GM23338 (cell line): ENCODE measurements around the gene QRICH2. TPM values are rescaled to one million over a fixed set of nuclear protein-coding genes. Genes with fewer than 3 reads are reported as not detected.

Source experiments
- ATAC-seq: fragments of 200-7000 bp; cut with Tn5 transposase; 3 replicates; pipeline ENCODE4 v1.9.1; 2020
- DNase-seq: peaks from one replicate; pipeline ENCODE4 v3.0.0-alpha.2; 2015; ENCODE audit warnings: low spot score
- H2AFZ ChIP-seq: fragments of 200-600 bp; sonication (generic); 2 replicates; pipeline ENCODE4 v1.8.0; 2016; ENCODE audit warnings: antibody characterized with exemption, mild to moderate bottlenecking, moderate library complexity
- H3F3A ChIP-seq: fragments of 200-600 bp; sonication (generic); replicated peaks from 2 replicates; pipeline ENCODE4 v1.8.0; 2017; ENCODE audit warnings: antibody characterized with exemption, mixed run types, low read depth
- H3K27ac ChIP-seq: fragments of 200-600 bp; sonication (generic); 2 replicates; pipeline ENCODE4 v1.6.1; 2016; ENCODE audit warnings: low read depth
- H3K27me3 ChIP-seq: fragments of 200-600 bp; sonication (generic); 2 replicates; pipeline ENCODE4 v1.8.0; 2016; ENCODE audit warnings: mild to moderate bottlenecking, mixed run types, moderate library complexity; ENCODE audit not compliant: insufficient read depth
- H3K36me3 ChIP-seq: fragments of 200-600 bp; sonication (generic); 2 replicates; pipeline ENCODE4 v1.8.0; 2016; ENCODE audit warnings: mild to moderate bottlenecking; ENCODE audit not compliant: insufficient read depth
- H3K4me1 ChIP-seq: fragments of 200-600 bp; sonication (generic); 2 replicates; pipeline ENCODE4 v1.8.0; 2016; ENCODE audit warnings: mild to moderate bottlenecking, moderate library complexity; ENCODE audit not compliant: insufficient read depth
- H3K4me2 ChIP-seq: fragments of 200-600 bp; sonication (generic); 2 replicates; pipeline ENCODE4 v1.7.1; 2017; ENCODE audit warnings: mixed run types
- H3K4me3 ChIP-seq: fragments of 200-600 bp; sonication (generic); 2 replicates; pipeline ENCODE4 v1.6.1; 2016; ENCODE audit warnings: mixed run types
- H3K79me2 ChIP-seq: fragments of 200-600 bp; sonication (generic); replicated peaks from 2 replicates; pipeline ENCODE4 v1.8.0; 2017; ENCODE audit warnings: mild to moderate bottlenecking; ENCODE audit not compliant: insufficient read depth
- H3K9me2 ChIP-seq: fragments of 200-600 bp; sonication (generic); 2 replicates; pipeline ENCODE4 v1.8.0; 2017; ENCODE audit not compliant: insufficient read depth
- H4K20me1 ChIP-seq: fragments of 200-600 bp; sonication (generic); replicated peaks from 2 replicates; pipeline ENCODE4 v1.8.0; 2017; ENCODE audit warnings: mild to moderate bottlenecking; ENCODE audit not compliant: insufficient read depth
- H3K27ac Mint-ChIP-seq: 2 replicates; pipeline ENCODE4 v1.8.0; 2020; ENCODE audit warnings: inconsistent platforms, mild to moderate bottlenecking, moderate library complexity, mixed read lengths
- H3K27me3 Mint-ChIP-seq: 3 replicates; pipeline ENCODE4 v1.8.0; 2022; ENCODE audit warnings: low read depth, mild to moderate bottlenecking, moderate library complexity, mixed read lengths, inconsistent platforms; ENCODE audit not compliant: insufficient read depth, poor library complexity
- H3K36me3 Mint-ChIP-seq: 3 replicates; pipeline ENCODE4 v1.8.0; 2021; ENCODE audit warnings: low read depth, mild to moderate bottlenecking, inconsistent platforms, moderate library complexity, mixed read lengths
- H3K4me1 Mint-ChIP-seq: 3 replicates; pipeline ENCODE4 v1.8.0; 2020; ENCODE audit warnings: mild to moderate bottlenecking, inconsistent platforms, mixed read lengths
- H3K4me3 Mint-ChIP-seq: 3 replicates; pipeline ENCODE4 v1.8.0; 2021; ENCODE audit warnings: moderate library complexity, mild to moderate bottlenecking, inconsistent platforms, mixed read lengths
- H3K9me3 Mint-ChIP-seq: 3 replicates; pipeline ENCODE4 v1.8.0; 2020; ENCODE audit warnings: moderate library complexity, mild to moderate bottlenecking, inconsistent platforms, mixed read lengths
- CREB1 ChIP-seq: fragments of 250-450 bp; sonication (Bioruptor Pico); IDR thresholded peaks from 2 replicates; pipeline ENCODE4 v1.5.0; 2020; ENCODE audit warnings: low read depth, mild to moderate bottlenecking, moderate library complexity
- EZH2 ChIP-seq: fragments of 200-600 bp; sonication (generic); IDR thresholded peaks from one replicate; pipeline ENCODE4 v1.8.0; 2017; ENCODE audit warnings: antibody characterized with exemption, mild to moderate bottlenecking, low read depth; ENCODE audit not compliant: unreplicated experiment
- EZH2phosphoT487 ChIP-seq: fragments of 200-600 bp; sonication (generic); IDR thresholded peaks from one replicate; pipeline ENCODE4 v1.8.1; 2018; ENCODE audit warnings: antibody characterized with exemption; ENCODE audit not compliant: unreplicated experiment
- JUNB ChIP-seq: IDR thresholded peaks from one replicate; pipeline ENCODE4 v1.6.1; 2016; ENCODE audit warnings: antibody characterized with exemption; ENCODE audit not compliant: unreplicated experiment
- NANOG ChIP-seq: IDR thresholded peaks from 2 replicates; pipeline ENCODE4 v1.6.1; 2016; ENCODE audit warnings: antibody characterized with exemption, borderline replicate concordance
- POLR2AphosphoS5 ChIP-seq: IDR thresholded peaks from 2 replicates; pipeline ENCODE4 v1.6.1; 2016; ENCODE audit warnings: antibody characterized with exemption, low read depth
- STAT1 ChIP-seq: IDR thresholded peaks from one replicate; pipeline ENCODE4 v1.6.1; 2016; ENCODE audit warnings: antibody characterized with exemption; ENCODE audit not compliant: unreplicated experiment
- polyA plus RNA-seq: library from polyadenylated mRNA; unstranded; fragments of >200 nt; fragmentation: Nextera tagmentation; extraction: Ambion mirVana; gene quantifications from 2 replicates; pipeline ENCODE4 v1.2.1, GENCODE V29; 2016
- total RNA-seq: library from RNA; depleted of rRNA; stranded (reverse); fragments of >200 nt; shearing (Covaris generic); gene quantifications from 2 replicates; pipeline ENCODE4 v1.2.3, GENCODE V29; 2014
- TF ChIP-seq, protein P1 (sequence below), 2 experiments: fragments of 200-600 bp in 1 of 2; sonication (generic) in 1 of 2; conservative IDR thresholded peaks; 2 replicates each; pipeline versions ENCODE4 v1.5.1 to v1.6.1; 2016 to 2017; ENCODE audit warnings: antibody characterized with exemption in 2 of 2, low read depth in 2 of 2, mild to moderate bottlenecking in 2 of 2, moderate library complexity in 1 of 2
- TF ChIP-seq, protein P2 (sequence below): fragments of 250-450 bp; sonication (Bioruptor Pico); IDR thresholded peaks from 2 replicates; pipeline ENCODE4 v1.5.0; 2020; ENCODE audit warnings: mild to moderate bottlenecking, moderate library complexity
- TF ChIP-seq, protein P3 (sequence below): IDR thresholded peaks from one replicate; pipeline ENCODE4 v1.6.1; 2018; ENCODE audit warnings: antibody characterized with exemption; ENCODE audit not compliant: unreplicated experiment

The QRICH2 gene
- total and polyA plus RNA-seq, 2 experiments from 2014 or later: 2.2 to 3.7 TPM

DNA sequence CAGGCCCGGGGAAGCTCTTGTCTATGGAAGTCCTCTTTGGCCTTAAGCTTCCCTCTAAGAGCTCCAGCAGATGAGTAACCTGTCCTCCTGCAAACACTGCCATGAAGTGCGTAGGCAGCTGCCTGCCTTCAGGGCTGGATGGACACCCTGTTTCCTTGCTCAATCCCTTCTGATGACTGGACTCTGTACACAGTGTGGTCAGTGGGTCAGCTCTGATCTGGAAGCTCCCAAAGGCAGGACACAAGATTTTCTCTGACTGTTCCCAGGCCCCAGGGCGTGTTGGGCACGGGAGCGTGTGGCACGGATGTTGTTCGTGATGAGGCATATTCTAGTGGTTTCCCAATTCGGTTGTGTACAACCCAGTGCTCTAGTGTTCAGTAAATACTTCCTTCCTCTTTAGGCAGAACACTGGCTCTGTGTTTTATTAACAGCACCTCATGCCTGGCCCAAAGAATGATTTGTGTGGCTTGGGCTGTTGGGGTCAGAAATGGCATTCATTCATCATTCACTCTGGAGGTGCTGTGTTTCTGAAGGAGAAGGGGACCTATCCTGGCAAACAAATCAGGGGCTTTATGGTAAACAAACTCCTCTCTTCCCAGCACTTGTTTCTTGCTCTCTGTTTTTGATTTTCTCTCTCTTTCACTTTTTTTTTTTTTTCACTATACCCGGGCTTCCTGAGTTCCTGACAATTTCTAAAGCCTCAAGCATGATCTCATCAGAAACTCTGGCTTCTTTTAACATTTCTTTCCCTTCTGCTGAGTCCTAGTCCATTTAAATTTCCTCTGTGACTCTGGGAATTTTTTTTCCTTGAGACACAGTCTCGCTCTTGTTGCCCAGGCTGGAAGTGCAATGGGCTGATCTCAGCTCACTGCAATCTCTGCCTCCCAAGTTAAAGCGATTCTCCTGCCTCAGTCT lies 55.8 kb downstream of the QRICH2 start:
- no peaks in the 10 kb centered on the region for H3K27me3 ChIP-seq

More for the DNA sequence above, 55.8 kb downstream of the QRICH2 start:
- peak overlapping the region; percentile 68; the same call in 1 of the 2 replicates for H3K27ac Mint-ChIP-seq
- peaks cover 4% of the 10 kb centered on the region; the same call in 2 of the 3 replicates for H3K4me1 Mint-ChIP-seq
- Histone ChIP-seq H2AFZ (peak overlapping the region; percentile 38; the same call in 1 of the 2 replicates), H3K36me3 (no peaks in the 10 kb centered on the region), H3K4me1 (no peaks in the 10 kb centered on the region), H4K20me1 (no peaks in the 10 kb centered on the region), H3K4me2 (no peak overlapping the region), H3K4me3 (no peak overlapping the region), H3K27ac (no peak overlapping the region), H3K9me2 (no peaks in the 10 kb centered on the region), H3F3A (0 out of 2 replicates have a peak, but pooled peaks cover 3% of the 10 kb centered on the region), H3K79me2 (no peaks in the 10 kb centered on the region)
- ATAC-seq: no peak
- H3K4me3 Mint-ChIP-seq: no peak overlapping the region
- no peak for DNase-seq
- H3K27me3 Mint-ChIP-seq: peaks cover 10% of the 10 kb centered on the region
- TF ChIP-seq, protein P1, sequence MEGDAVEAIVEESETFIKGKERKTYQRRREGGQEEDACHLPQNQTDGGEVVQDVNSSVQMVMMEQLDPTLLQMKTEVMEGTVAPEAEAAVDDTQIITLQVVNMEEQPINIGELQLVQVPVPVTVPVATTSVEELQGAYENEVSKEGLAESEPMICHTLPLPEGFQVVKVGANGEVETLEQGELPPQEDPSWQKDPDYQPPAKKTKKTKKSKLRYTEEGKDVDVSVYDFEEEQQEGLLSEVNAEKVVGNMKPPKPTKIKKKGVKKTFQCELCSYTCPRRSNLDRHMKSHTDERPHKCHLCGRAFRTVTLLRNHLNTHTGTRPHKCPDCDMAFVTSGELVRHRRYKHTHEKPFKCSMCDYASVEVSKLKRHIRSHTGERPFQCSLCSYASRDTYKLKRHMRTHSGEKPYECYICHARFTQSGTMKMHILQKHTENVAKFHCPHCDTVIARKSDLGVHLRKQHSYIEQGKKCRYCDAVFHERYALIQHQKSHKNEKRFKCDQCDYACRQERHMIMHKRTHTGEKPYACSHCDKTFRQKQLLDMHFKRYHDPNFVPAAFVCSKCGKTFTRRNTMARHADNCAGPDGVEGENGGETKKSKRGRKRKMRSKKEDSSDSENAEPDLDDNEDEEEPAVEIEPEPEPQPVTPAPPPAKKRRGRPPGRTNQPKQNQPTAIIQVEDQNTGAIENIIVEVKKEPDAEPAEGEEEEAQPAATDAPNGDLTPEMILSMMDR (conservative IDR thresholded peaks at IDR 0.05; ENCODE audit: low read depth in 2 of 2): no peak
- no peak for TF ChIP-seq CREB1 (CRISPR knock-in tag)
- no peak for TF ChIP-seq EZH2phosphoT487
- TF ChIP-seq JUNB: no peak
- no peak for TF ChIP-seq EZH2
- TF ChIP-seq, protein P2, sequence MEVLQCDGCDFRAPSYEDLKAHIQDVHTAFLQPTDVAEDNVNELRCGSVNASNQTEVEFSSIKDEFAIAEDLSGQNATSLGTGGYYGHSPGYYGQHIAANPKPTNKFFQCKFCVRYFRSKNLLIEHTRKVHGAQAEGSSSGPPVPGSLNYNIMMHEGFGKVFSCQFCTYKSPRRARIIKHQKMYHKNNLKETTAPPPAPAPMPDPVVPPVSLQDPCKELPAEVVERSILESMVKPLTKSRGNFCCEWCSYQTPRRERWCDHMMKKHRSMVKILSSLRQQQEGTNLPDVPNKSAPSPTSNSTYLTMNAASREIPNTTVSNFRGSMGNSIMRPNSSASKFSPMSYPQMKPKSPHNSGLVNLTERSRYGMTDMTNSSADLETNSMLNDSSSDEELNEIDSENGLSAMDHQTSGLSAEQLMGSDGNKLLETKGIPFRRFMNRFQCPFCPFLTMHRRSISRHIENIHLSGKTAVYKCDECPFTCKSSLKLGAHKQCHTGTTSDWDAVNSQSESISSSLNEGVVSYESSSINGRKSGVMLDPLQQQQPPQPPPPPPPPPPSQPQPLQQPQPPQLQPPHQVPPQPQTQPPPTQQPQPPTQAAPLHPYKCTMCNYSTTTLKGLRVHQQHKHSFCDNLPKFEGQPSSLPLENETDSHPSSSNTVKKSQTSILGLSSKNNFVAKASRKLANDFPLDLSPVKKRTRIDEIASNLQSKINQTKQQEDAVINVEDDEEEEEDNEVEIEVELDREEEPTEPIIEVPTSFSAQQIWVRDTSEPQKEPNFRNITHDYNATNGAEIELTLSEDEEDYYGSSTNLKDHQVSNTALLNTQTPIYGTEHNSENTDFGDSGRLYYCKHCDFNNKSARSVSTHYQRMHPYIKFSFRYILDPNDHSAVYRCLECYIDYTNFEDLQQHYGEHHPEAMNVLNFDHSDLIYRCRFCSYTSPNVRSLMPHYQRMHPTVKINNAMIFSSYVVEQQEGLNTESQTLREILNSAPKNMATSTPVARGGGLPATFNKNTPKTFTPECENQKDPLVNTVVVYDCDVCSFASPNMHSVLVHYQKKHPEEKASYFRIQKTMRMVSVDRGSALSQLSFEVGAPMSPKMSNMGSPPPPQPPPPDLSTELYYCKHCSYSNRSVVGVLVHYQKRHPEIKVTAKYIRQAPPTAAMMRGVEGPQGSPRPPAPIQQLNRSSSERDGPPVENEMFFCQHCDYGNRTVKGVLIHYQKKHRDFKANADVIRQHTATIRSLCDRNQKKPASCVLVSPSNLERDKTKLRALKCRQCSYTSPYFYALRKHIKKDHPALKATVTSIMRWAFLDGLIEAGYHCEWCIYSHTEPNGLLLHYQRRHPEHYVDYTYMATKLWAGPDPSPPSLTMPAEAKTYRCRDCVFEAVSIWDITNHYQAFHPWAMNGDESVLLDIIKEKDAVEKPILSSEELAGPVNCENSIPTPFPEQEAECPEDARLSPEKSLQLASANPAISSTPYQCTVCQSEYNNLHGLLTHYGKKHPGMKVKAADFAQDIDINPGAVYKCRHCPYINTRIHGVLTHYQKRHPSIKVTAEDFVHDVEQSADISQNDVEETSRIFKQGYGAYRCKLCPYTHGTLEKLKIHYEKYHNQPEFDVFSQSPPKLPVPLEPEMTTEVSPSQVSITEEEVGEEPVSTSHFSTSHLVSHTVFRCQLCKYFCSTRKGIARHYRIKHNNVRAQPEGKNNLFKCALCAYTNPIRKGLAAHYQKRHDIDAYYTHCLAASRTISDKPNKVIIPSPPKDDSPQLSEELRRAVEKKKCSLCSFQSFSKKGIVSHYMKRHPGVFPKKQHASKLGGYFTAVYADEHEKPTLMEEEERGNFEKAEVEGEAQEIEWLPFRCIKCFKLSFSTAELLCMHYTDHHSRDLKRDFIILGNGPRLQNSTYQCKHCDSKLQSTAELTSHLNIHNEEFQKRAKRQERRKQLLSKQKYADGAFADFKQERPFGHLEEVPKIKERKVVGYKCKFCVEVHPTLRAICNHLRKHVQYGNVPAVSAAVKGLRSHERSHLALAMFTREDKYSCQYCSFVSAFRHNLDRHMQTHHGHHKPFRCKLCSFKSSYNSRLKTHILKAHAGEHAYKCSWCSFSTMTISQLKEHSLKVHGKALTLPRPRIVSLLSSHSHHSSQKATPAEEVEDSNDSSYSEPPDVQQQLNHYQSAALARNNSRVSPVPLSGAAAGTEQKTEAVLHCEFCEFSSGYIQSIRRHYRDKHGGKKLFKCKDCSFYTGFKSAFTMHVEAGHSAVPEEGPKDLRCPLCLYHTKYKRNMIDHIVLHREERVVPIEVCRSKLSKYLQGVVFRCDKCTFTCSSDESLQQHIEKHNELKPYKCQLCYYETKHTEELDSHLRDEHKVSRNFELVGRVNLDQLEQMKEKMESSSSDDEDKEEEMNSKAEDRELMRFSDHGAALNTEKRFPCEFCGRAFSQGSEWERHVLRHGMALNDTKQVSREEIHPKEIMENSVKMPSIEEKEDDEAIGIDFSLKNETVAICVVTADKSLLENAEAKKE (CRISPR knock-in tag): no peak
- TF ChIP-seq NANOG: no peak
- TF ChIP-seq POLR2AphosphoS5: no peak
- TF ChIP-seq, protein P3, sequence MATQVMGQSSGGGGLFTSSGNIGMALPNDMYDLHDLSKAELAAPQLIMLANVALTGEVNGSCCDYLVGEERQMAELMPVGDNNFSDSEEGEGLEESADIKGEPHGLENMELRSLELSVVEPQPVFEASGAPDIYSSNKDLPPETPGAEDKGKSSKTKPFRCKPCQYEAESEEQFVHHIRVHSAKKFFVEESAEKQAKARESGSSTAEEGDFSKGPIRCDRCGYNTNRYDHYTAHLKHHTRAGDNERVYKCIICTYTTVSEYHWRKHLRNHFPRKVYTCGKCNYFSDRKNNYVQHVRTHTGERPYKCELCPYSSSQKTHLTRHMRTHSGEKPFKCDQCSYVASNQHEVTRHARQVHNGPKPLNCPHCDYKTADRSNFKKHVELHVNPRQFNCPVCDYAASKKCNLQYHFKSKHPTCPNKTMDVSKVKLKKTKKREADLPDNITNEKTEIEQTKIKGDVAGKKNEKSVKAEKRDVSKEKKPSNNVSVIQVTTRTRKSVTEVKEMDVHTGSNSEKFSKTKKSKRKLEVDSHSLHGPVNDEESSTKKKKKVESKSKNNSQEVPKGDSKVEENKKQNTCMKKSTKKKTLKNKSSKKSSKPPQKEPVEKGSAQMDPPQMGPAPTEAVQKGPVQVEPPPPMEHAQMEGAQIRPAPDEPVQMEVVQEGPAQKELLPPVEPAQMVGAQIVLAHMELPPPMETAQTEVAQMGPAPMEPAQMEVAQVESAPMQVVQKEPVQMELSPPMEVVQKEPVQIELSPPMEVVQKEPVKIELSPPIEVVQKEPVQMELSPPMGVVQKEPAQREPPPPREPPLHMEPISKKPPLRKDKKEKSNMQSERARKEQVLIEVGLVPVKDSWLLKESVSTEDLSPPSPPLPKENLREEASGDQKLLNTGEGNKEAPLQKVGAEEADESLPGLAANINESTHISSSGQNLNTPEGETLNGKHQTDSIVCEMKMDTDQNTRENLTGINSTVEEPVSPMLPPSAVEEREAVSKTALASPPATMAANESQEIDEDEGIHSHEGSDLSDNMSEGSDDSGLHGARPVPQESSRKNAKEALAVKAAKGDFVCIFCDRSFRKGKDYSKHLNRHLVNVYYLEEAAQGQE: no peak
- no peak for TF ChIP-seq STAT1
- 0 out of 3 replicates have a peak, but pooled peaks cover 2% of the 10 kb centered on the region for H3K36me3 Mint-ChIP-seq
- H3K9me3 Mint-ChIP-seq: no peaks in the 10 kb centered on the region
